OCI-LY7 (cell line): ENCODE results near the gene NYNRIN. TPM values are rescaled to one million over a fixed set of nuclear protein-coding genes. Genes with fewer than 3 reads are reported as not detected.

Source experiments
- small RNA-seq: library from RNA; depleted of rRNA; stranded (forward); fragments of <200 nt; gene quantifications from one replicate; pipeline ENCODE3, GENCODE V24; 2014
- total RNA-seq, 2 experiments: library from RNA; depleted of rRNA in 1 of 2; stranded (reverse); fragments of >200 nt in 1 of 2; shearing (Covaris generic) in 1 of 2; gene quantifications; 2 replicates each; pipeline ENCODE4 v1.2.3, GENCODE V29; 2014 to 2022

Gene NYNRIN
- total RNA-seq, 2 experiments from 2014 or later = 0.13 TPM; not detected in 1

Small RNA genes lying within 50 kb of the gene (small RNA-seq; reads per million reads assigned to genes)
- gene RF00026 = not detected

Other genes with a start within 250 kb of the NYNRIN start
- gene IRF9, start 237.7 kb upstream of the NYNRIN start, total RNA-seq (2014; rRNA removed; shearing (Covaris generic)) = 35.1 and 40.7 TPM in 2 replicates
- 36.2 and 39.1 TPM in 2 replicates for gene IRF9, start 237.7 kb upstream of the NYNRIN start, total RNA-seq (2022)
- 4.3 and 9.8 TPM in 2 replicates for gene REC8, start 226.9 kb upstream of the NYNRIN start, total RNA-seq (2014; rRNA removed; shearing (Covaris generic))
- gene REC8, start 226.9 kb upstream of the NYNRIN start, total RNA-seq (2022) = 12.6 and 14.2 TPM in 2 replicates
- 48.4 and 59.2 TPM in 2 replicates for gene IPO4, start 210.2 kb upstream of the NYNRIN start, total RNA-seq (2014; rRNA removed; shearing (Covaris generic))
- gene IPO4, start 210.2 kb upstream of the NYNRIN start, total RNA-seq (2022) = 49.3 and 53.1 TPM in 2 replicates
- gene TM9SF1, start 203.6 kb upstream of the NYNRIN start, total RNA-seq (2014; rRNA removed; shearing (Covaris generic)) = 23.4 and 31.3 TPM in 2 replicates
- gene TM9SF1, start 203.6 kb upstream of the NYNRIN start, total RNA-seq (2022) = 23.1 and 27.8 TPM in 2 replicates
- gene TSSK4, start 193.3 kb upstream of the NYNRIN start, total RNA-seq (2014; rRNA removed; shearing (Covaris generic)) = not detected in 2 replicates
- gene TSSK4, start 193.3 kb upstream of the NYNRIN start, total RNA-seq (2022) = 1.1 and 1.5 TPM in 2 replicates
- 48.5 and 65.7 TPM in 2 replicates for gene CHMP4A, start 185.5 kb upstream of the NYNRIN start, total RNA-seq (2014; rRNA removed; shearing (Covaris generic))
- gene CHMP4A, start 185.5 kb upstream of the NYNRIN start, total RNA-seq (2022) = 67.6 and 72.9 TPM in 2 replicates
- 21.5 and 23.2 TPM in 2 replicates for gene MDP1, start 182.9 kb upstream of the NYNRIN start, total RNA-seq (2014; rRNA removed; shearing (Covaris generic))
- gene MDP1, start 182.9 kb upstream of the NYNRIN start, total RNA-seq (2022) = 26.6 and 30.9 TPM in 2 replicates
- gene NEDD8, start 166.6 kb upstream of the NYNRIN start, total RNA-seq (2014; rRNA removed; shearing (Covaris generic)) = 167 and 285 TPM in 2 replicates
- gene NEDD8, start 166.6 kb upstream of the NYNRIN start, total RNA-seq (2022) = 174 and 182 TPM in 2 replicates
- gene GMPR2, start 166.1 kb upstream of the NYNRIN start, total RNA-seq (2014; rRNA removed; shearing (Covaris generic)) = 39.4 and 51.4 TPM in 2 replicates
- gene GMPR2, start 166.1 kb upstream of the NYNRIN start, total RNA-seq (2022) = 61.4 and 62.3 TPM in 2 replicates
- 63.9 and 70.1 TPM in 2 replicates for gene TINF2, start 156.4 kb upstream of the NYNRIN start, total RNA-seq (2014; rRNA removed; shearing (Covaris generic))
- gene TINF2, start 156.4 kb upstream of the NYNRIN start, total RNA-seq (2022) = 76.1 and 77.5 TPM in 2 replicates
- gene TGM1, start 135.8 kb upstream of the NYNRIN start, total RNA-seq (2014; rRNA removed; shearing (Covaris generic)) = 3.0 and 5.2 TPM in 2 replicates
- gene TGM1, start 135.8 kb upstream of the NYNRIN start, total RNA-seq (2022) = 5.4 and 7.0 TPM in 2 replicates
- gene RABGGTA, start 127.4 kb upstream of the NYNRIN start, total RNA-seq (2014; rRNA removed; shearing (Covaris generic)) = 16.7 and 24.3 TPM in 2 replicates
- gene RABGGTA, start 127.4 kb upstream of the NYNRIN start, total RNA-seq (2022) = 27.3 and 29.7 TPM in 2 replicates
- 21.0 and 27.4 TPM in 2 replicates for gene DHRS1, start 99.2 kb upstream of the NYNRIN start, total RNA-seq (2014; rRNA removed; shearing (Covaris generic))
- gene DHRS1, start 99.2 kb upstream of the NYNRIN start, total RNA-seq (2022) = 34.9 and 35.6 TPM in 2 replicates
- 30.6 and 33.2 TPM in 2 replicates for gene NOP9, start 99.2 kb upstream of the NYNRIN start, total RNA-seq (2014; rRNA removed; shearing (Covaris generic))
- gene NOP9, start 99.2 kb upstream of the NYNRIN start, total RNA-seq (2022) = 44.0 and 52.6 TPM in 2 replicates
- not detected in 2 replicates for gene CIDEB, start 91.0 kb upstream of the NYNRIN start, total RNA-seq (2014; rRNA removed; shearing (Covaris generic))
- 1.6 and 3.2 TPM in 2 replicates for gene CIDEB, start 91.0 kb upstream of the NYNRIN start, total RNA-seq (2022)
- gene LTB4R2, start 88.9 kb upstream of the NYNRIN start, total RNA-seq (2014; rRNA removed; shearing (Covaris generic)) = 15.7 and 18.2 TPM in 2 replicates
- gene LTB4R2, start 88.9 kb upstream of the NYNRIN start, total RNA-seq (2022) = 37.6 TPM in 2 replicates
- 15.8 and 17.9 TPM in 2 replicates for gene LTB4R, start 87.5 kb upstream of the NYNRIN start, total RNA-seq (2014; rRNA removed; shearing (Covaris generic))
- 28.3 and 30.5 TPM in 2 replicates for gene LTB4R, start 87.5 kb upstream of the NYNRIN start, total RNA-seq (2022)
- gene ADCY4, start 63.9 kb upstream of the NYNRIN start, total RNA-seq (2014; rRNA removed; shearing (Covaris generic)) = 0.26 and 2.0 TPM in 2 replicates
- 3.4 and 6.0 TPM in 2 replicates for gene ADCY4, start 63.9 kb upstream of the NYNRIN start, total RNA-seq (2022)
- 8.1 and 13.8 TPM in 2 replicates for gene RIPK3, start 59.0 kb upstream of the NYNRIN start, total RNA-seq (2014; rRNA removed; shearing (Covaris generic))
- gene RIPK3, start 59.0 kb upstream of the NYNRIN start, total RNA-seq (2022) = 14.5 and 18.8 TPM in 2 replicates
- gene NFATC4, start 30.8 kb upstream of the NYNRIN start, total RNA-seq (2014; rRNA removed; shearing (Covaris generic)) = 72.2 and 94.7 TPM in 2 replicates
- gene NFATC4, start 30.8 kb upstream of the NYNRIN start, total RNA-seq (2022) = 96.6 and 130 TPM in 2 replicates
- 1.2 and 2.0 TPM in 2 replicates for gene CBLN3, start 30.7 kb downstream of the NYNRIN start, total RNA-seq (2014; rRNA removed; shearing (Covaris generic))
- gene CBLN3, start 30.7 kb downstream of the NYNRIN start, total RNA-seq (2022) = 6.7 and 7.9 TPM in 2 replicates
- 50.8 and 56.1 TPM in 2 replicates for gene KHNYN, start 31.0 kb downstream of the NYNRIN start, total RNA-seq (2014; rRNA removed; shearing (Covaris generic))
- gene KHNYN, start 31.0 kb downstream of the NYNRIN start, total RNA-seq (2022) = 57.5 and 66.4 TPM in 2 replicates
- 51.4 and 54.0 TPM in 2 replicates for gene SDR39U1, start 43.8 kb downstream of the NYNRIN start, total RNA-seq (2014; rRNA removed; shearing (Covaris generic))
- gene SDR39U1, start 43.8 kb downstream of the NYNRIN start, total RNA-seq (2022) = 101 and 103 TPM in 2 replicates
- not detected in 2 replicates for gene CMA1, start 109.3 kb downstream of the NYNRIN start, total RNA-seq (2014; rRNA removed; shearing (Covaris generic))
- not detected in 2 replicates for gene CMA1, start 109.3 kb downstream of the NYNRIN start, total RNA-seq (2022)
- not detected in 2 replicates for gene CTSG, start 177.2 kb downstream of the NYNRIN start, total RNA-seq (2014; rRNA removed; shearing (Covaris generic))
- gene CTSG, start 177.2 kb downstream of the NYNRIN start, total RNA-seq (2022) = not detected in 2 replicates
- gene GZMH, start 210.7 kb downstream of the NYNRIN start, total RNA-seq (2014; rRNA removed; shearing (Covaris generic)) = not detected in 2 replicates
- not detected in 2 replicates for gene GZMH, start 210.7 kb downstream of the NYNRIN start, total RNA-seq (2022)
- gene GZMB, start 235.2 kb downstream of the NYNRIN start, total RNA-seq (2014; rRNA removed; shearing (Covaris generic)) = not detected in 2 replicates
- gene GZMB, start 235.2 kb downstream of the NYNRIN start, total RNA-seq (2022) = not detected in 2 replicates